Measurements from ENCODE around the gene PGAP3.

The PGAP3 gene

DNA sequence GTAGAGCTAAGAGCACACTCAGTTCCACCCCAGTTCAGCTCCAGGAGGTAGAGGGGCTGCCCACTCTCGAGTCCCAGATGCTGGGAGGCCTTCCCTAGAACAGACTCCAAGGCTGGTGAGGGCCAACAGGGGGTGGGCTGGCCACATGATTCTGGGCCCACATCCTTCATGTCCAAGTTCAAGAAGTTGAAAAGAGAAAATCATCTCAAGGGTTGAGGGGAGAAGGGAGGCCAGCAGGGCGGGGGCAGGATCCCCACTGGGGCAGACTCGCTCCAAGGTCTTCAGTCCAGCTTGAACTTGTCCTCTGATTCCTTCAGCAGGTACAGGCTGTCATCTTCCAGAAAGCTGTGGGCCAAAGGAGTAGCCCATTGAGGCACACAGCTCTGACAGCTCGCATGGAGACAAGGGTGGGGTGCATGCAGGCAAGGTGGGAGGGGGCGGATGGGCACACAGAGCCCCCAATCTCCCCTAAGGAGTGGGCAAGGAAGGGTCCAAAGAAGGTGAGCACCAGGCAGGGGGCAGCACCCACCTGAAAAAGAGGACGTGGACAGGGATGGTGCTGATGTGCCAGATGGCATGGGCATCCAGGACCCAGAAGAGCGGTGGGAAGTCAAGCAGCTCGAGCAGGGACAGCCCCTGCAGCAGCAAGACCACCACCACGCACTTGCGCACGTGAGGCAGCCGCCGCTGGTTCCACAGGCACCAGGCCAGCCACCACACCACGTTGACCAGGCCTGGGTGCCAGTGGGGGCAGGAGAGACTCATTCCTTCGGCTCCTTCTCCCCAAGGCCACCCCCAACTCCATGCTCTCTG, 15.1 kb downstream of the PGAP3 start:
- no peak for DNase-seq (ENCODE audit: low spot score)

DNA sequence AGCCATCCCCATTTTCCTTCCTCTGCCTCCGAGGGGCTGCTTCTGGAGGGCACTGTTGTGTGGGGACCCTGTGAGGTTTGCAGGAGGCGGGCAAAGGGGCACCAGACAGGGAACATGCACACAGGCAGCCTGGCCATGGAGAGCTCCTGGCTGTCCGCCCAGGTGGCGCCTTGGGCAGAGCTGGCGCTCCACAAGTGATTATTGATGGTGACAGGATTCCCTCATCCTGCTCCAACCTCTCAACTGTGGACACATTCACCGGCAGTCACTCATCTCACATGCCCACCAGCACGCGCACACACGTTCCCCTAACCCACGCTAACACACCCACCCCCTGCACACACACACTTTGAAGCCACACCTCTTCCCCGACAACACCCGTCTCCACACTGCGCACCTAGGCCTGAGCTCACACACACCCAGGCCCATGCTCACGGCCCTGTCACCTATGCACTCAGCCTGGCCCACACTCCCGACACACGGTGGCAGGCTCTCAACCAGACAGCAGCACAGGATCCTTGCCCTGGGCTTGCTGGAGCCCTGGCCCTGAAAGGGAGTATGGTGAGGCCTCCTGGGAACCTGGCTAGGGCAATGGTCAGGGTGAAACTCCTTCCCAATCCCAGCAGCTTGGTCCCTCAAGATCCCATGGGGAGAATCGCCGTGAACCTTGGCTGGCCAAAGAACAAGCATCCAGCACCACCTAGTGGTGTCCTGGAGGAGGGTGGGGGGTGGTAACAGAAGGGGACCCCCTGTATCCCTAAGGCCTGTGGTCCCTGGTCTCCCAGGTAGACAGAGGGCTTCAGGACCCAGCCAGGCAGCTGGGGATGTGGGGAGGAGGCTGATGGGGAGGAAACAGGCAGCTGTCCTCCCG, 16.0 kb downstream of the PGAP3 start:
- no peak for DNase-seq (ENCODE audit: low spot score)

DNA sequence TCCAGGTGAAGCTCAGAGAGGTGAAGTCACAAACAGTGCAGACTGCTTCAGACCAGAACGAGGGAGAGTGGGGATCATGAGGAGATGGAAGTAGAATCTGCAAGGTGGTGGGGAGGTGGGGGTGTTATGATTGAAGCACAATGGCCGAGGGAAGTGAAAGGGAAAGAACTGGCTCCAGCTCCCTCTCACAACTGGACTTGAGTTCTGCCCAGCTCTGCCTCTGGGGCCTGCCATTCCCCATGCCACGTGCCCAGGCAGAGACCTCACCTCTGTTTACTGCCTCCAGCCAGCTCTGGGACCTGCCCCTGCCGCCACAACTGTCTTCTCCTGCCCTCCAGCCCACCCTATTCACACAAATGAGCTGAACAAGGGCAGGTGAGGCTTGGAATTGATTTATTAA, 17.1 kb downstream of the PGAP3 start:
- no peak for DNase-seq (ENCODE audit: low spot score)

DNA sequence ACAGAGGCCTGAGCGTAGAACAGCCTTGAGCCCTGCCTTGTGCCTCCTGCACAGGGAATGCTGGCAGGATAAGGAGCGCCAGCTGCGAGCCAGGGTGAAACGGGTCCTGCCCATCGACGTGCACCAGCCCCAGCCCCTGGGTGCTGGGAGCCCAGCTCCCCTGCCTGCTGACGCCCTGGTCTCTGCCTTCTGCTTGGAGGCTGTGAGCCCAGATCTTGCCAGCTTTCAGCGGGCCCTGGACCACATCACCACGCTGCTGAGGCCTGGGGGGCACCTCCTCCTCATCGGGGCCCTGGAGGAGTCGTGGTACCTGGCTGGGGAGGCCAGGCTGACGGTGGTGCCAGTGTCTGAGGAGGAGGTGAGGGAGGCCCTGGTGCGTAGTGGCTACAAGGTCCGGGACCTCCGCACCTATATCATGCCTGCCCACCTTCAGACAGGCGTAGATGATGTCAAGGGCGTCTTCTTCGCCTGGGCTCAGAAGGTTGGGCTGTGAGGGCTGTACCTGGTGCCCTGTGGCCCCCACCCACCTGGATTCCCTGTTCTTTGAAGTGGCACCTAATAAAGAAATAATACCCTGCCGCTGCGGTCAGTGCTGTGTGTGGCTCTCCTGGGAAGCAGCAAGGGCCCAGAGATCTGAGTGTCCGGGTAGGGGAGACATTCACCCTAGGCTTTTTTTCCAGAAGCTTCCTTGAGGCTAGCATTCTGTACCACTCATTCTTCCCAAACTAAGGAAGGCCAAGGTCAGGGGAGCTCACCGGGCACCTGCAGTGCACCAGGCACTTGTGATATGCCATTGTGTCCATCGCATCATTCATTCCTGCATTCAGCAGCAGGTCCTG, 17.7 kb downstream of the PGAP3 start:
- DNase-seq (ENCODE audit: low spot score), result no peak

DNA sequence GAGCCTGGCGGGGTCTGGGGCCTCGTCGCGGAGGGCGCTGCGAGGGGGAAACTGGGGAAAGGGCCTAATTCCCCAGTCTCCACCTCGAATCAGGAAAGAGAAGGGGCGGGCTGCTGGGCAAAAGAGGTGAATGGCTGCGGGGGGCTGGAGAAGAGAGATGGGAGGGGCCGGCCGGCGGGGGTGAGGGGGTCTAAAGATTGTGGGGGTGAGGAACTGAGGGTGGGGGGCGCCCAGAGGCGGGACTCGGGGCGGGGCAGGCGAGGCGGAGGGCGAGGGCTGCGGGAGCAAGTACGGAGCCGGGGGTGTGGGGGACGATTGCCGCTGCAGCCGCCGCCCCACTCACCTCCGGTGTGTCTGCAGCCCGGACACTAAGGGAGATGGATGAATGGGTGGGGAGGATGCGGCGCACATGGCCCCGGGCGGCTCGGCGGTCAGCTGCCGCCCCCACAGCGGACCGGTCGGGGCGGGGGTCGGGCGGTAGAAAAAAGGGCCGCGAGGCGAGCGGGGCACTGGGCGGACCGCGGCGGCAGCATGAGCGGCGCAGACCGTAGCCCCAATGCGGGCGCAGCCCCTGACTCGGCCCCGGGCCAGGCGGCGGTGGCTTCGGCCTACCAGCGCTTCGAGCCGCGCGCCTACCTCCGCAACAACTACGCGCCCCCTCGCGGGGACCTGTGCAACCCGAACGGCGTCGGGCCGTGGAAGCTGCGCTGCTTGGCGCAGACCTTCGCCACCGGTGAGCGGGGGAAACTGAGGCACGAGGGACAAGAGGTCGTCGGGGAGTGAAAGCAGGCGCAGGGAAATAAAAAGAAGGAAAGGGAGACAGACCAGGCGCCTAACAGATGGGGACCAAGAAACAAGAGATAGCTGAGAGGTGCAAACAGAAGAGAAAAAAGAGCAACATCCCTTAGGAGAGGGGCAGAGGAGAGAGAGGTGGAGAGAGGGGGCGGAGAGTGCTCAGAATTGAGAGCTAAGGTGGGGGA, 19.6 kb downstream of the PGAP3 start, which contains the start of gene PNMT:
Gene PNMT (plus strand): TSS at position 509 of the 980 bp plus-strand sequence. CDS start 23 bp downstream, at position 532.
- no peak for DNase-seq (ENCODE audit: low spot score)

DNA sequence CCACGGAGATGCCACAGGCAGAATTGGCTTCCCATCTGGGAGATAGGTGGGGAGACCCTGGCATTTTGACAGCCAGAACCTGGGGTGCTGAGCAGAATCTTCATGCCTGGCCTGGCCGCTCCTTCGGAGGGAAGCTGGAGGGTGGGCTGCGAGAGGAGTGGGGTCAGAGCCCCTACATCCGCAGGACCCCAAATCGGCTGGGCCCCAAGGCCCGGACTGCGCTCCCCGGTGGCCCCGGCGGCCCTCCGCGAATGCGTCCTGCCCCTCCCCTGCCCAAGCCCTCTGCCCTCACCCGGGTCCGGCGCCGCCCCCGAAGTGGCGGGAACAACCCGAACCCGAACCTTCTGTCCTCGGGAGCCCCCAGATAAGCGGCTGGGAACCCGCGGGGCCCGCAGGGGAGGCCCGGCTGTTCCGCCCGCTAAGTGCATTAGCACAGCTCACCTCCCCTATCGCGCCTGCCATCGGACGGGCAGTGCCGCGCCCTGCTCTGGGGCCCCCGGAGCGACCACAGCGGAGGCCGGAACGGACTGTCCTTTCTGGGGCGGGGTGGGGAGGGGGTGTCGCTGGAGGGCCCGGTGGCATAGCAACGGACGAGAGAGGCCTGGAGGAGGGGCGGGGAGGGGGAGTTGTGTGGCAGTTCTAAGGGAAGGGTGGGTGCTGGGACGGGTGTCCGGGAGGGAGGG, 20.5 kb downstream of the PGAP3 start:
- no peak for DNase-seq (ENCODE audit: low spot score)

DNA sequence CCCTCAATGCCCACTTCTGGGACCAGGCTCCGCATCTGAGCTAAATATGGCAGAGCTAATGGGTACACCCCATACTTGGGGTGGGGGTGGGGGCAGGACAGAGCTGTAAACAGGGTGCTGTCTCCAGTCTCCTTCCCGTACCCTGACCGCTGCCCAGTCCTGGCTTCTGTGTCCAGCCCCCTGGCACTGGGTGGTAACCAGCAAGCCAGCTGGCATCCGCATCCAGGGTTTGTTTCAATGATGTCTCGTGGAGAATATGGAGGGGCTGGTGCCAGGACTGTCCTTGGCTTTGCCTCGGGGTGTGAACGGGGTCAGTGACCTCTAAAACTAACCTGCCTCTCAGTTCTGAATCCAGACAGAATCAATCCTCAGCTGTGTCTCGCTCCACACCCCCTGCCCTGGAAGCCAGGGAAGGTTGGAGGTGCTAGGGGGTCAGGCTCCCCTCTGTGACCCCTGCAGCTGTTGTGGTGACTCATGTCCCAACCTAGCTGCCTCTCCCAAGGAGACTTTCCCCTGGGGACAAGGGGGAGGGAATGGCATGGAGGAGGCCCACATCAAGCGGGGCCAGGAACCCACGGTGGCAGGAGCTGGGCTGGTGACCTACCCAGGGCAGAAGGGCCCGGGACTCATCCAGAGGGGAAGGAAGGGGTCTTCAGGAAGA, 21.1 kb downstream of the PGAP3 start:
- no peak for DNase-seq (ENCODE audit: low spot score)

DNA sequence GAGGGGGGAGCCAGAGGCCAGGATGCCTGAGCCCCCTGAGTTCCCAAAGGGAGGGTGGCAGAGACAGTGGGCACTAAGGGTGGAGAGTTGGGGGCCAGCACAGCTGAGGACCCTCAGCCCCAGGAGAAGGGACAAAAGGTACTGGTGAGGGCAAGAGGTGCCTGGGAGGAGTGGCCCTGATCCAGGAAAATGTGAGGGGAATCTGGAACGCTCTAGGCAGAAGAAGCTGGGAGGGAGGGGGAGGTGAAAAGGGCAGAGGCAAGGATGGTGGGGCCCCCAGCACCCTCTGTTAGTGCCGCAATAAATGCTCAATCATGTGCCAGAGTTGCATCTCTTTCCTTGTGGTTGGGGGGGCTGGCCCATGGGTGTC, 21.6 kb downstream of the PGAP3 start:
- no peak for DNase-seq (ENCODE audit: low spot score)

DNA sequence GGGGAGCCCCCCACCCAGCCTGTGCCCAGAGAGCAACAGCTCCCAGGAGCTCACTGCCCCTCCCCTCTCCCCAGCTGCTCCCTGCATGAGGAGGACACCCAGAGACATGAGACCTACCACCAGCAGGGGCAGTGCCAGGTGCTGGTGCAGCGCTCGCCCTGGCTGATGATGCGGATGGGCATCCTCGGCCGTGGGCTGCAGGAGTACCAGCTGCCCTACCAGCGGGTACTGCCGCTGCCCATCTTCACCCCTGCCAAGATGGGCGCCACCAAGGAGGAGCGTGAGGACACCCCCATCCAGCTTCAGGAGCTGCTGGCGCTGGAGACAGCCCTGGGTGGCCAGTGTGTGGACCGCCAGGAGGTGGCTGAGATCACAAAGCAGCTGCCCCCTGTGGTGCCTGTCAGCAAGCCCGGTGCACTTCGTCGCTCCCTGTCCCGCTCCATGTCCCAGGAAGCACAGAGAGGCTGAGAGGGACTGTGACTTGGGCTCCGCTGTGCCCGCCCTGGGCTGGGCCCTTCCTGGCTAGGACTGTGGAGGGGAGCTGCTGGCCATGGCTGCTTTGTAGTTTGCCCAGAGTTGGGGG, 22.1 kb downstream of the PGAP3 start:
- no peak for DNase-seq (ENCODE audit: low spot score)

DNA sequence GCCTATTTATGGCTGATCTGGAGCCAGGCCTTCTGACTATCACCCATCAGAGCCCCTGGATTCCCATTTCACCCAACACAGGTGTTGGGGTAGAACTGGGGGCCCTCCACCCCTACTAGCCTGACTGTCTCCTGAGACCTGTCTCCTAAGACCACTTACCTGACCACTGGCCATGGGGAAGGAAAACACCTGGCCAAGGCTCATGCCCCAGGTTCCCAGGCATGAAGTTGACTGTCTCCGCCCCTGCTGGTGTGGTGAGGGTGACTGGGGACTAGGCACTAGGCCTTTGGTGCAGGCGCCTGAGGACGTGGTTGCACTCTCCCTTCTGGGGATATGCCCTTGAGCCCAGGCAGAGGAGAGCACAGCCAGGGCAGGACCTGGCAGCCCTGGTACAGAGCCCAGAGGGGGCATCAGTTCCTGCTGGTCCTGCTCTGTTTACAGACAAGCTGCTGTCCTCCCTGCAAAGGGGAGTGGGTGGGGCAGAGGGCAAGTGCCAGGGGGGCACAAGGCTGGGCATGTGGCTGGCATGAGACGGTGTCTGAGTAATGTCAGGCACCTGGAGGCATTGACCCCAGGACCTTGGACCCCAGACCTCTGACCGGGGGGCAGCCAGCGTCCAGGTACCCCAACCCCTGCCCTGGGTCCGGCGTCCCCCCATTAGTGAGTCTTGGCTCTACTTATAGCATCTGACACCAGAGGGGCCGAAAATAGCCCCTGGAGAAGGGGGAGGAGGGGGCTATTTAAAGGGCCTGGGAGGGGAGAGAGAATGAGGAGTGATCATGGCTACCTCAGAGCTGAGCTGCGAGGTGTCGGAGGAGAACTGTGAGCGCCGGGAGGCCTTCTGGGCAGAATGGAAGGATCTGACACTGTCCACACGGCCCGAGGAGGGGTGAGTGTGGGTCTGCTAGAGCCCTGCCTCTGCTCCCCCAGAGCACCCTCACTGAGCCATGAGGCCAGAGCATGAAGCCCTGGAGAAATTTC, 23.0 kb downstream of the PGAP3 start, which contains the start of gene TCAP:
Gene TCAP (plus strand): TSS at position 769 of the 981 bp plus-strand sequence. CDS start 11 bp downstream, at position 780.
- no peak for DNase-seq (ENCODE audit: low spot score)

DNA sequence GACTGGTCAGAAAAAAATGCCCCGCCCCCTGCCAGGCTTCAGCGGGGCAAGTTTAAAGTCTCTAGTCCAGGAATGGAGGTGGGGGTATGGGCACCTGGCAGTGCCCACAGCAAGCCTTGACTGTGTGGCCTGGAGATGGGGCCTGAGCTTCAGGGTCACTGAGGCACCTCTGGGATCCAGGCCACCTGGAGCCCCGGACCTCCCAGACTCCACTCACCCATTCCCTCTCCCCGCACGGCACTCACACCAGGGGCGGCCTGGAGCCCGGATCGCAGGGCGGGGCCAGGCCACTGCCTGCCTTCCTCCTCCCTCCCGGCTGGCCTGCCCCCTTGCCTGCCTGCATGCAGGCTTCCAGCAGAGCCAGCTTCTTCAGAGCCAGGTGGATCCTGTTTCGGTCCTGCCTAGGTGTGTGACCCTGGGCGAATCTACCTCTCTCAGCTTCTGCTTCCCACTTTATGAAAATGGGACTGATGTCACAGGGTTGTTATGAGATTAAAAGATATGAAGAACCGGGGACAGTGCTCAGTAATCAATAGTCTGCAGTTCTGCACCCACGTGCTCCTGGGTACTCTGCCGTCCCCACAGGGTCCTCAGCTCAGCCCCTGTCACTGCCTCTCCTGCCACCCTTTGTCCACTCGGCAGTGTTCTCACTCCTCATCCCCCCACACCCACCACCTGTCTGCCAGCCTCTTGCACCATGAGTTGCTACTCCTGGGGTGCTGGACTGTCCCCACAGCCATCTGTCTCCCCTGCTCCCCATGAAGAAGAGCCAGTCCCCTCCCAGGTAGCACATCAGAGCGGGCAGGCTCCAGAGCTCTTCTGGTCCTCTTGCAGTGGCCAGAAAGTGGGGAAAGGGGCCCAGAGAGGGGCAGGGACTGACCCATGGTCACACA, 23.9 kb downstream of the PGAP3 start:
- DNase-seq (ENCODE audit: low spot score), result no peak

DNA sequence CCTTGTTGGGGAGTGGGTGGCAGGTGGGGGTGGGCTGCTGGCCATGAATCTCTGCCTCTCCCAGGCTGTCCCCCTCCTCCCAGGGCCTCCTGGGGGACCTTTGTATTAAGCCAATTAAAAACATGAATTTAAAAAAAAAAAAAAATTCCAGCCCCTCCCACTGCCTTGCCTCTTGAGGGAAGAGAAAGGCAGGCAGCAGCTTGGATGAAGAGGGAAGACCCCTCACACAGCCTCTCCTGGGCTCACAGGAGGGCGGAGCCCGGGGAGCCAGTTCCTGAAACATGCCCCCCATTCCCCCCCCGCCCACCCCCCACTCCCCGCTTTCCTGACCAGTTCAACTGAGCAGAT, 24.5 kb downstream of the PGAP3 start:
- no peak for DNase-seq (ENCODE audit: low spot score)

DNA sequence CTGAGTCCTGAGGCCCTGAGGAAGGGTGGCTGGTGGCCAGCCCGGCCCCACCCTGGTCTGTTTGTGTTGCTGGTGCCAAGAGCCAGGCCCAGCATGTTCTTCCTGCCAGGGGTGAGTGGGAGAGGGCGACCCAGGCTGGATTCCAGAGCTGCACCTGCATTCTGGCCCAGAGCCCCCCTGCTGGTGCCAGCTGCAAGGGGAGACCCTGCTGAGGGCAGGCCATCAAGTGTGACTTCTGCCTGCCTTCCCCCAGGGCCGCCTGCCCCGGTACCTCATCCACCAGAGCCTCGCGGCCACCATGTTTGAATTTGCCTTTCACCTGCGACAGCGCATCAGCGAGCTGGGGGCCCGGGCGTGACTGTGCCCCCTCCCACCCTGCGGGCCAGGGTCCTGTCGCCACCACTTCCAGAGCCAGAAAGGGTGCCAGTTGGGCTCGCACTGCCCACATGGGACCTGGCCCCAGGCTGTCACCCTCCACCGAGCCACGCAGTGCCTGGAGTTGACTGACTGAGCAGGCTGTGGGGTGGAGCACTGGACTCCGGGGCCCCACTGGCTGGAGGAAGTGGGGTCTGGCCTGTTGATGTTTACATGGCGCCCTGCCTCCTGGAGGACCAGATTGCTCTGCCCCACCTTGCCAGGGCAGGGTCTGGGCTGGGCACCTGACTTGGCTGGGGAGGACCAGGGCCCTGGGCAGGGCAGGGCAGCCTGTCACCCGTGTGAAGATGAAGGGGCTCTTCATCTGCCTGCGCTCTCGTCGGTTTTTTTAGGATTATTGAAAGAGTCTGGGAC, 25.1 kb downstream of the PGAP3 start:
- no peak for DNase-seq (ENCODE audit: low spot score)

DNA sequence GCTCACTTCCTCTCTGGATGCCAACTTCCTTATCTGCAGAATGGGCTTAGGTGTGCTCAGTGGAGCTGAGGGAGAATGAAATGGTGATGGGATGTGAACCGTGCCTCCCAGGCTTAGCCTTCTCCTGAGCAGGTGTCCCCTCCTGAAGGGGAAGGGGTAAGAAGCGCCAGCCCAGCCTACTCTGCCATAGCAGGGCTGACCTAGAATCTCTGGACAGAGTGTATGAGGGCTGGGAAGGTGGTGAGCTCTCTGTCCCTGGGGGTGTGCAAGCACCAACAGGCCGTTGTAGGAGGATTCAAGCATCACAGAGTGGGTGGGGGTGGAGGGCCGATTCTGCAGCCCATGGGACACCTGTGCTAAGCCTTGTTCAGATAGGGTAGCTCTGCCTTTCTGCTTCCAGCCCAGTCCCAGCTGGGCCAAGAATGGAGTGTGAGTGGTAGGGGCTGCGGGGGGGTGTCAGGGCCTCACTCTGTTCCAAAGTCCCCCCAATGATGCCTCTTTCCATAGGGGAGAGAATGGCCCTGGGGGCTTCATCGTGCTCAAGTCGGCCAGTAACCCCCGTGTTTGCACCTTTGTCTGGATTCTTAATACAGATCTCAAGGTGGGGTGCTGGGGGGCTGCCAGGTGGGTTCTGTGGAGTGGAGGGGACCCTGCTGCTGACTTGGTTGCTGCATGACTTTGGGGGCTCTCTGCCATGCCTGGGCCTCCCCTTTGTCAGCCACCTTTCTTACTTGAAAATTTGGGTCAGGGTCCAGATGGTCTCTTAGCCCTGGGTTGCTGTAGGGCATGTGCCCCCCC, 25.9 kb downstream of the PGAP3 start:
- DNase-seq (ENCODE audit: low spot score), result no peak

Data from putamen (tissue), 1 donor.